HG03108 (cell line): Measurements from ENCODE around the gene HEPH.
"Not testable (repeated sequence)": the region's sequence is repeated elsewhere in the genome, so short reads cannot be mapped to it uniquely, and the experiment has no call there.

Experiments
- ATAC-seq: cut with Tn5 transposase; IDR thresholded peaks from one replicate; pipeline ENCODE4 v1.9.1; 2021; ENCODE audit warnings: moderate library complexity; ENCODE audit not compliant: unreplicated experiment

HEPH gene

GRCh38 chrX:66163849-66164411 is at the start of gene HEPH:
HEPH (plus strand) TSS chrX:66164247; CDS start chrX:66170571, 6,324 bp downstream.
- no peak for ATAC-seq

GRCh38 chrX:66118722-66119121 is 45.3 kb upstream of the HEPH start:
- ATAC-seq: not testable (repeated sequence)

GRCh38 chrX:66121354-66121753 is 42.7 kb upstream of the HEPH start:
- ATAC-seq: not testable (repeated sequence)

- no peak for ATAC-seq
Observed at GRCh38 chrX:66126662-66127061, 37.4 kb upstream of the HEPH start.

GRCh38 chrX:66130469-66130868 is 33.6 kb upstream of the HEPH start:
- ATAC-seq: no peak

- ATAC-seq: not testable (repeated sequence)
Observed at GRCh38 chrX:66135284-66135683, 28.8 kb upstream of the HEPH start.

GRCh38 chrX:66142351-66142750 is 21.7 kb upstream of the HEPH start:
- no peak for ATAC-seq

GRCh38 chrX:66144258-66144657 is 19.8 kb upstream of the HEPH start:
- no peak for ATAC-seq

GRCh38 chrX:66149519-66149918 is 14.5 kb upstream of the HEPH start:
- no peak for ATAC-seq

GRCh38 chrX:66150163-66150562 is 13.9 kb upstream of the HEPH start:
- ATAC-seq: no peak

- ATAC-seq: no peak
Observed at GRCh38 chrX:66162331-66162822, 1.7 kb upstream of the HEPH start.

- ATAC-seq: no peak
Observed at GRCh38 chrX:66163447-66163846, 600 bp upstream of the HEPH start.

- ATAC-seq: no peak
Observed at GRCh38 chrX:66164470-66164869, 423 bp downstream of the HEPH start.

- ATAC-seq: no peak
Observed at GRCh38 chrX:66164931-66165330, 884 bp downstream of the HEPH start.

GRCh38 chrX:66166671-66167070 is 2.6 kb downstream of the HEPH start:
- no peak for ATAC-seq

GRCh38 chrX:66167431-66167830 is 3.4 kb downstream of the HEPH start:
- no peak for ATAC-seq

GRCh38 chrX:66176134-66176533 is 12.1 kb downstream of the HEPH start:
- no peak for ATAC-seq

- ATAC-seq: no peak
Observed at GRCh38 chrX:66191563-66191962, 27.5 kb downstream of the HEPH start.

GRCh38 chrX:66193821-66194220 is 29.8 kb downstream of the HEPH start:
- no peak for ATAC-seq

GRCh38 chrX:66200050-66200664 is 36.1 kb downstream of the HEPH start:
- peak; percentile 72 for ATAC-seq

GRCh38 chrX:66200855-66201795 is 37.1 kb downstream of the HEPH start:
- no peak for ATAC-seq

GRCh38 chrX:66203114-66203513 is 39.1 kb downstream of the HEPH start:
- no peak for ATAC-seq
